NCI-H128 (cell line): ENCODE data around the gene SLC39A7.

Experiments
- DNase-seq: peaks from one replicate; lab custom pipeline; 2025; ENCODE audit not compliant: unreplicated experiment; lab: John Stamatoyannopoulos, UW

The SLC39A7 gene

DNA sequence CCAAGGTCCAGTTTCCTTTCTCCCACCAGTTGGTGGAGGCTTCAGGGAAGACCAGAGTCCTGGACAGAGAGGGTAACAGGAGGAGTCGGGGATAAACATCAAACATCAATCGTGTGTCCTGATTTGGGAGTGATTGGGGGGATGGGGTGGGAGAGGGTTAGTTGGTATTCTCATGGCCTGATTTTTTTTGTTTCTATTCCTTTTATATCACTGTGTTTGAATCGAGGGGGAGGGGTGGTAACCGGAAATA, 3.4 kb downstream of the SLC39A7 start:
- DNase-seq = no peak

DNA sequence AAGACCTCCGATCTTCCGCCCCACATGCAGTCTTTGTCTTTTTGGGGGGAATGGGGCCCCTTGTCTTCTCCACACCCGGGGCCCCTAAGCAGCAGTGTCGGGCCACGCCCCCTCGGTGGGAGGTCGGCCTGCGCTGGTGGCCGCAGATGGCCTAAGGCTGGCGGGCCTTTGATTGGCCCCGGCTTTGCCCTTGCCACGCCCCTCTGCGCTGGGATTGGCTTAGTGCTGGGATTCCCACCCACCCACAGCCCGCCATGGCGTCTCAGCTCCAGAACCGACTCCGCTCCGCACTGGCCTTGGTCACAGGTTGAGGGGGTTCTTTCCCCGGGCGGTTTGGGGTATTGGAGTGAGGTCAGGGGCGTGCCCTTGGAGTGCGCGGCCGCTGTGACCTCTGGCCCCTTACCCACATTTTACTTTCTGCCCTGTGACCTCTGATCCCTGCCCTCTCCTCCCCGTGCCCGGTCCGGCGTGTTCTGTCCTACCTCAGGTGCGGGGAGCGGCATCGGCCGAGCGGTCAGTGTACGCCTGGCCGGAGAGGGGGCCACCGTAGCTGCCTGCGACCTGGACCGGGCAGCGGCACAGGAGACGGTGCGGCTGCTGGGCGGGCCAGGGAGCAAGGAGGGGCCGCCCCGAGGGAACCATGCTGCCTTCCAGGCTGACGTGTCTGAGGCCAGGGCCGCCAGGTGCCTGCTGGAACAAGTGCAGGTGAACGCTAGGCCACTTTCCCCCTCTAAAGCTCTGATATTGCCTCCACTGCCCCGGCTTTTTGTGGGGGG, 3.9 kb downstream of the SLC39A7 start, which contains the start of gene HSD17B8:
HSD17B8 (plus strand) TSS at position 241 of the 776 bp plus-strand sequence; CDS start at position 255, 14 bp downstream.
- peak; percentile 64 for DNase-seq

DNA sequence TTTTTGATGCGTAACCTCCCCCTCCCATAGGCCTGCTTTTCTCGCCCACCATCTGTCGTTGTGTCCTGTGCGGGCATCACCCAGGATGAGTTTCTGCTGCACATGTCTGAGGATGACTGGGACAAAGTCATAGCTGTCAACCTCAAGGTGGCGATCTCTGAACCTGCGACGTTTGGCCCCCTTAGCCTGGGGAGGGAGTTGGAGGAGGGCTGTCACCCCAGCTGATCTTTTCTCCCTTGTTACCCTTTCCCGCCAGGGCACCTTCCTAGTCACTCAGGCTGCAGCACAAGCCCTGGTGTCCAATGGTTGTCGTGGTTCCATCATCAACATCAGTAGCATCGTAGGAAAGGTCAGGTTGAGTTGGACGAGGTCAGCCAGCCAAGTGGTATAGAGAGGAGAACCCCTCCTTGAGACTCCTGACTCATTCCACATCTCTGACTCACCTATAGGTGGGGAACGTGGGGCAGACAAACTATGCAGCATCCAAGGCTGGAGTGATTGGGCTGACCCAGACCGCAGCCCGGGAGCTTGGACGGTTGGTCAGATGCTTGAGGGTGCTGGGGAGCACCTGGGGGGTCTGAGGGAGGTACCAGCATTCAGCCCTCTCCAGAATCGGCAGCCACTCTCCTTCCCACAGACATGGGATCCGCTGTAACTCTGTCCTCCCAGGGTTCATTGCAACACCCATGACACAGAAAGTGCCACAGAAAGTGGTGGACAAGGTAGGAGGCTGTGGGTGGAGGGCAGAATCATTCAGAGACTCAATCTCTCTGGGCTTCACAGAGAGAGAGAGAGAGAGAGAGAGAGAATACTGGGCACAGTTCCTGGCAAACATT, 4.7 kb downstream of the SLC39A7 start:
- DNase-seq = no peak

DNA sequence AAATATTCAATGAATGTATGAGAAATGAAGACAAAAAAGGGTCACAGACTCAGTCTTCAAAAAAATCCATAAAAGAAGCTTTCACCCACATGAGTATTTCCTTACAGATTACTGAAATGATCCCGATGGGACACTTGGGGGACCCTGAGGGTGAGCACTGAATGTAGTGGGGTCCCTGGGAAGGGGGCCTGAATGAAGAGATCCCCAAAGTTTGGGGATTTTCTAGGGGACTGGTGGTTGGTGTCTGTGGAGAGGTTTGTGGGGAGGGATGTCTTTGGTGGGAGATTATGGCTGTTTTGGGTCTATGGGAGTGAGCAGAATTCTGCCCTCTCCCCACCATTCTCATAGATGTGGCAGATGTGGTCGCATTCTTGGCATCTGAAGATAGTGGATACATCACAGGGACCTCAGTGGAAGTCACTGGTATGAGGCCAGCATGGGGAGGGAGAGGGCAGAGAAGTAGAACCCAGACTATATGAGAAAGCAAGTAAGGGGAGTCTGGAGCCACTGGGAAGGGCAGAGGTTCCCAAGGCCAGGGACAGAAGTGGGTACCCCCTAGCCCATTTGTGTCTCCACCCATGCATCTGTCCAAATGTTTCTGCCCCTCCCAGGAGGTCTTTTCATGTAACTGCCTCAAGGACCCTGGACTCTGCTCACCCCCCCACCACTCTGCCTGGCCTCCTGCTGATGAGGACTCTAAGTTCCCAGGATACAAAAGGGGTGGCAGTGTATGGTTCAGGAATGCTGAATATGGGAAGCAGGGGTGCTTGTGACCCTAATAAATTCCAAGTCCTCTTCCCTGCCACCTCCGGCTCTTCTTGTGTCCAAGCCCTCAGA, 5.6 kb downstream of the SLC39A7 start:
- no peak for DNase-seq

DNA sequence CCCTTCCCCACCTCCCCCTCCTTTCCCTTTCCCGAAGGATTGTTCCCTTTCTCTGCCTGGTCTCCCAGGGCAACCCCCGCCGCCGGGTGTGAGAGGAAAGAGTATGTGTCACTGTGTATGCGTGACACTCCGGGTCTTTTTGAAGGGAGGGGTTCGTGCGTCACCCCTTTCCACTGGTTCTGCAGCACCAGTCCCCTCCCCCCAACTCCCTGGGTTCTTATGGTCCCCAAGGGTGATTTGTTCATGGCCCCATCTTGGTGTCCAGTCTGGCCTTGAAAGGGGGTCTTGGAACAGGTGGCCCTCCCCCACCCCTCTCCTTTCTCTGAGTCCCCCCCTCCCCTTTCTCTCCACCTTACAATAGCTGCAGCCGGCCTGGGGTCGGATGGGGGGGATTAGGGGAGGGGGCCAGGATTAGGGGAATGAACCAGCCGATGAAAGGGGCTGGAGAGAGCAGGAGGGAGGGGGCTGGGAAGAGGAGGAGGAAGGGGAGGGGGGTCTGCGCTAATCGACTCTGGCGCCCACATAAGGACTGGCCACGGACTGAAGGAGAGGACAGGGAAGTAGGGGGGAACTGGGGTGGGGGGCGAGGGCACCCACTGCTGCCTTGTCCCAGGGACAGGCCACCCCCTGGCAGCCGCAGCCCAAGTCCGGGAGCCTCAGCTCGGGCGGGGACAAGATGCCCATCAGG, 6.3 kb downstream of the SLC39A7 start:
- no peak for DNase-seq

DNA sequence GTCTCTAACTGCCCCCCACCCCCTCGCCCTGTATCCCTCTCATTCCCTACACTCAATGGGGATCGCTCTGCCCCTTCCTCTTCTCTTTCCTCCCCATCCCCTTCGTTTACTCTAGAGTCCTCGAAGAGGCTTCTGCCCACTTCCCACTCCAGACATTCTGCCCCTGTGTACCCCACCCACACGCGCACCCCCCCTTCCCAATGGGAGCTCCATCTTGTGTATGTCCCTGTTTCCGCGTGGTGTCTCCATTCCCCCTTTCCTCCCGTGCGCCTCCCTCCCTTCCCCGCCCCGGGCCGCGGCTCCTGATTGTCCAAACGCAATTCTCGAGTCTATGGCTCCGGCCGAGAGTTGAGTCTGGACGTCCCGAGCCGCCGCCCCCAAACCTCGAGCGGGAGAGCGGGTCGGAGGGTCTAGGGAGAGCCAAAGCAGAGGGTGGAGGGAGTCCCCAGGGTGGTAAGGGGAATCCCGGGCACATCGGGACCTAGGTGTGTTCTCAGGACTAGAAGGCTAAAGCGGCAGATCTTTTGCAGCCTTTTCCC, 7.0 kb downstream of the SLC39A7 start:
- DNase-seq = no peak

DNA sequence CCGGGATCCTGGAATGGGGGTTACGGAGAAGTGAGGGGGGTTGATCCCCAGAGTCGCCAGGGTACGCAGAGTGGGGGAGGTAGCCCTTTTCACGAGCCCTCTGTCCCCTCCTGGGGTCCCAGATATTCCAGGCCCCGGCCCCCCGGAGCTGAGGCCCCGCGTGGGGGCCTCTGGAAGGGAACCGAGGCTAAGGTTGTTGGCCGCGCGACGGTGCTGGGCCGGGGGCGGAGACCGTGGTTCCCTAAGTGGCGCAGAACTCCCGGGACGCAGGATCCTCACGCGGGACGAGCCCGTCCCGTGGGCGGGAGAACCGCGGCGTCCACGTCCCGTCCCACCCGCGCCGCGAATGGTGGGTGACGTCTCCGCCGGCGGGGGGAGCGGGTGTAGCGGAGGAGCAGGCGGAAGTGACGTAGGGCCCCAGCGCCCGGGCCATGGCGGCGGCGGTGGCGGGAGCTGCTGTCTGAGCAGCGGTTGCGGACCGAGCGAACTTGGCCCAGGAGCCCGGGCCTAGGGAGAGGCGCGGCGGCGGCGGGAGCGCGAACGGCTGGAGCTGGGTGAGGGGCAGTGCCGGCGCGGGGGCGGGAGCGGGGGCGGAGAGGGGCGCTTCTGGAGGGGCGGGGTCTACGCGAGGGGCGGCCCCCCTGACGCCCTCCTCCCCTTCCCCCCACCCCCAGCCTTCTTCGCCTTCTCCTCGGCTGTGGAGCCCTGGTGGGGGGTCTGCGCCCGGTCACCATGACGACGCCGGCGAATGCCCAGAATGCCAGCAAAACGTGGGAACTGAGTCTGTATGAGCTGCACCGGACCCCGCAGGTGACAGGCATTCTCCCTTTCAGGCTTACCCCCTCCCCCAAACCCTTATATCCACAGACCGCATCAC, 7.7 kb downstream of the SLC39A7 start, which contains the start of gene RING1:
RING1 (plus strand) TSS at position 410 of the 877 bp plus-strand sequence; CDS start at position 733, 323 bp downstream.
- DNase-seq = no peak

DNA sequence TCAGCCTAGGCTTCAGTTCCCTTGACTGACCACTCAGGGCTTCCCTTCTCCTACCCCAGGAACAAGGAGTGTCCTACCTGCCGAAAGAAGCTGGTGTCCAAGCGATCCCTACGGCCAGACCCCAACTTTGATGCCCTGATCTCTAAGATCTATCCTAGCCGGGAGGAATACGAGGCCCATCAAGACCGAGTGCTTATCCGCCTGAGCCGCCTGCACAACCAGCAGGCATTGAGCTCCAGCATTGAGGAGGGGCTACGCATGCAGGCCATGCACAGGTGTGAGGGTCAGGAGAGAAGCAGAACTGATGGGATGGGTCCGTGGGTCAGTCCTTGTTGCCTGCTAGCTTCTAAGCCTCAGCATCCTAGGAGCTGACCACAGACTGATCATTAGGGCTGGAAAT, 9.2 kb downstream of the SLC39A7 start:
- DNase-seq = no peak

DNA sequence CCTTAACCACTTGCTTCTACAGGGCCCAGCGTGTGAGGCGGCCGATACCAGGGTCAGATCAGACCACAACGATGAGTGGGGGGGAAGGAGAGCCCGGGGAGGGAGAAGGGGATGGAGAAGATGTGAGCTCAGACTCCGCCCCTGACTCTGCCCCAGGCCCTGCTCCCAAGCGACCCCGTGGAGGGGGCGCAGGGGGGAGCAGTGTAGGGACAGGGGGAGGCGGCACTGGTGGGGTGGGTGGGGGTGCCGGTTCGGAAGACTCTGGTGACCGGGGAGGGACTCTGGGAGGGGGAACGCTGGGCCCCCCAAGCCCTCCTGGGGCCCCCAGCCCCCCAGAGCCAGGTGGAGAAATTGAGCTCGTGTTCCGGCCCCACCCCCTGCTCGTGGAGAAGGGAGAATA, 10.5 kb downstream of the SLC39A7 start:
- DNase-seq = no peak

DNA sequence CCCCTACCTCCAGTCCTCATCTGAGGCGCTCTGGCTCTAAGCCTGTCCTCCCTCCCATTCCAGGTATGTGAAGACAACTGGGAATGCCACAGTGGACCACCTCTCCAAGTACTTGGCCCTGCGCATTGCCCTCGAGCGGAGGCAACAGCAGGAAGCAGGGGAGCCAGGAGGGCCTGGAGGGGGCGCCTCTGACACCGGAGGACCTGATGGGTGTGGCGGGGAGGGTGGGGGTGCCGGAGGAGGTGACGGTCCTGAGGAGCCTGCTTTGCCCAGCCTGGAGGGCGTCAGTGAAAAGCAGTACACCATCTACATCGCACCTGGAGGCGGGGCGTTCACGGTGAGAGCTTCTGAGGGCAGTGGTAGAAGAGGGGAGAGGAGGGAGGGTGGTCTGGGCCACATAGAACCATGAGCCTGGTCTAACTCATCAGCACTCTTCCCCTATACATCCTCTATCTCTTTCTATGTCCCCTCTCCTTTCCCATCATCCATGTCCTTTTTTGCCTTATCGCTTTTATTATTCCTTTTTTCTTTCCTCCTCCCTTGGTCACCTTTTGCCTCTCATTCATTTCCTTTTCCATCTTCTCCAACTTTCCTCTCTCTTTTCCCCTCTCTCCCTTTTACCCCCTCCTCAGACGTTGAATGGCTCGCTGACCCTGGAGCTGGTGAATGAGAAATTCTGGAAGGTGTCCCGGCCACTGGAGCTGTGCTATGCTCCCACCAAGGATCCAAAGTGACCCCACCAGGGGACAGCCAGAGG, 11.2 kb downstream of the SLC39A7 start:
- no peak for DNase-seq

DNA sequence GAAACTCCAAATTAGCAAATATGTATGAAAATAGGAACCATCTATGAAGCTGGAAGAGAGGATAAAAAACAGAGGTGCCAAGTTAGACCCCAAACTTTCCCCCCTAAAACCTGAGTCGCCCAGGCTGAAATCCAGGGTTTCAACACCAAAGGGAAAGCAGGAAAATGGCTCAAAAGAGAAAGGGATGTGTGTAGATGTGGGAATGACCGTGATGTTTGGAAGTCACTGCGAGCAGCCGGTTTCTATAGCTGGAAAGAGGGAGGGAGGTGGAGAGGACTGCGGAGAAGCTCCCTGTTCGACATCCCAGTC, 12.1 kb downstream of the SLC39A7 start:
- no peak for DNase-seq

DNA sequence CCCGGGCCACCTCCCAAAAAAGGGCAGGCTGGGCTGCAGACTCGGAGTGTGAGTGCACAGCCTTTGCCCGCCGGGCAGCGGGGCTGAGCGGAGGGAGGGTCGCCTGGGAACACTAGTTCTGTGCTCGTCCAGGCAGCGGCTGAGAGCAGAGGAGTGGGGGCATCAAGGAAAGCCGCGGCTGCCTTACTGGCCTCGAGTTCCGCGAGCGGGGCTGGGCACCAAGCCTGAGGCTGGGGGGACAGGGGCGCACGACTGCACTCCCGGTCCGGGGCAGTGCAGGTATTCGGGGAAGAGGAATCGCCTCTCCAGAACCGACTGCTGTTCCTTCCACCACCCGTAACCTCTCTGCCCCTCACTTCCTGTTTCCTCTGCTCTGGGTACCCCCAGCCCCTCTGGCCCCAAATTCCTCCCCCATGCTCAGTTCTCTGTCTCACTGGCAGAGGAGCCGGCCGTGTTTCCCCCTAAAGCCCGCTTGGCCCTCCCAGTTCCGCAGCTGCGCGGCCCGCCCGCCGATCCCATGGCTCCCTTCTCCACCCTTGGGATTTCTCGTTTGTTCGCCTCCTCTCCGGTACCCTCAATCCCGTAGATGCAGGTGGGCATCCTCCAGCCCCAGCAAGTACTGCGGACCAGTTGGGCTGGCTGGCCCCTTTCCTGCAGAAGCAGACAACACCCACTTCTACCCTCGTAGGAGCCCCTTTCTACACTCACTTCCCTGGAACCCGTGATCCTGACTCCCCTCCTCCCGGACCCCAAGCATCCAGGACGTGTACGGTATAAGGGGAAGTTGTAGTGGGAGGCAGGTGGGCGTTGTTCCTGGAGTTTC, 12.7 kb downstream of the SLC39A7 start:
- no peak for DNase-seq

DNA sequence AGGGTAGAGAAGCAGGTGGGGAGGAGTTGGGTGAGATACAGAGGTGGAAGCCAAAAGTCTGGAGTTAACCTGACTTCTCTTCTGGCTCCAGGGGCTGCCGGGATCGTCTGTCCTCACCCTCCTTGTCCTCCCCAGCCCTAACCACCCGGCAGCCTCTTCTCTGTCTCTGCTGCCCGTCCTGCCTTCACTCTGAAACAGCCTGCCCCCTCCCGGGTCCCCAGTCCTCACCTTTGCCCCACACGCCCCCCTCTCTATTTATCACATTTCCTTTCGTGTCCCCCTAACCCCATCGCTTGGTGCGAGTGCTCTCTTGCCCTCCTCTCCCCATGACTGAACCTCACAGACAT, 13.3 kb downstream of the SLC39A7 start:
- no peak for DNase-seq

DNA sequence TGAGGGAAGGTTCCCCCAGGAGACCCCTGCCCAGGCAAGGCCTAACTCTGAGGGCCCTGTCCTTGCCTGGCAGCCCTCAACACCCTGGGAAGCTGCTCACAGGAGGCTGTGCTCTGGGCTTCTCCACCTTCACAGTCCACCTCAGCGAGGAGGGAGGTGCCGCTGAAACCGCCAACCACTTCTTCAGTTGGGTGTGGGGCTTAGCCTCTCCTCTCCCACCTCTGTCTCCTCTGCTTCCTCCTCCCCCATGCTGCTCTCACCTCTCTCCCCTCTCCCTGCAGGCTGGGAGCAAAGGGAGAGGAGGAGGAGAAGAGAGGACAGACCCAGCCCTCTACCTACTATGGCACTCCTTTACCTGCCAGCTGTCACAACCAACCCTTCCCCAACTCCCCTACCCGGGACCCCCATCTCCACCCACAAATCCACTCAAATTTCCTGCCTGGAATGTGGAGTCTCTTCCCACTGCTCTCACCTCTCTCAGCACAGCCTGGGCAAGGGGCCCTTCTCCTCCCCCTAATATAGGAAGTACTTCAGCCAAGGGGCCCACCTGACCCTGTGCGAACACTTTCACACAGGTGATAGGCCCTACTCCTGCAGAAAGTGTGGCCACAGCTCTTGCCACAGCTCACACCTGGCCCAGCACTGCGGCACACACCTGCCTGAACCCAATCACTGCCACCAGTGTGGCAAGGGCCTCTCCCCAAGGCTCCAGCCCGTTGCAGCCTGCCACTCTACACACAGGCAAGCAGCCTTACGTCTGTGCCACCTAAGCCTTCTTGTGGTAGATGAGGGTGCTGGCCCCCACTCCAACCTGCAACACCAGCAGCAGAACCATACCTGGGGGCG, 14.8 kb downstream of the SLC39A7 start:
- DNase-seq = no peak

DNA sequence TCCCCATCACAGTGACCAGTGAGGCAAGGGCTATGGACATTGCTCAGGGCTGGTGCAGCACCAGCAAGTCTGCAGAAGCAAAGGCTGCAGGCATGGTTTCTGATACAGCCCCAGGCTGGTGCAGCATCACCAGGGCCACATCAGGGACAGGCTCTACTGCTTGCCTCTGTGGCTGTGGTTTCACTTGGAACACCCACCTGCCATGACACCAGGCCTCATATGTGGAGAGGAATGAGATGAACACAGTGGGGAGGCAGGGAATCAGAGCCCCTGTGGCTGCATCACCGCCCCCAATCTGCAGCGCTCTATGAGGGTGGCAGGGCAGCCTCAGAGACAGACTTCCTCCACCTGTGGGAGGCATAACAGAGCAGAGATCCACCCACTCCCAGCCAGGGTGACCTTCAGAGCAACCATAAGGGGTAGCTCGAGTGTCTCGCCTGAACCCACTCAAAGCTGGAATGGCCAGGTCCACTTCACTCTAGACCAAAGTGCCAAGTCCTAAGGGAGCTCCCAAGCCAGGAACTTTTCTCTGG, 15.5 kb downstream of the SLC39A7 start:
- no peak for DNase-seq

DNA sequence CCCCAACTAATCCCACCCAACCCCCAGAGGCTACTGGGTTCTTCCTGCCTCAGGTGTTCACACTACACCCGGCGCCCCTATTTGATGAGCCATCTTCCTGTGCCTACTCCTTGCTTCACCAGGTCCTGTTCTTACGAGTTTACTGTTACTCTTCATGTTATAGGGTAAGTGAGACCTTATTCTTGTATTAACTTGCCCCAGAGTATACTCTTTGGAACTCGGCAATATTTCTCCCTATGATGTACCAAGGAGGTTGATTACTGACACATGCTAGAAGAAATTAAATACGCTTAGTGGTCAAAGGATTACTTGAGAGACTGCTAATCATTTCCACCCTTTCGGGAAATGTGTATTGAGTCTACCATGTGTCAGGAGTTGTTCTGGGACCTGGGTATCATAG, 16.6 kb downstream of the SLC39A7 start:
- no peak for DNase-seq

DNA sequence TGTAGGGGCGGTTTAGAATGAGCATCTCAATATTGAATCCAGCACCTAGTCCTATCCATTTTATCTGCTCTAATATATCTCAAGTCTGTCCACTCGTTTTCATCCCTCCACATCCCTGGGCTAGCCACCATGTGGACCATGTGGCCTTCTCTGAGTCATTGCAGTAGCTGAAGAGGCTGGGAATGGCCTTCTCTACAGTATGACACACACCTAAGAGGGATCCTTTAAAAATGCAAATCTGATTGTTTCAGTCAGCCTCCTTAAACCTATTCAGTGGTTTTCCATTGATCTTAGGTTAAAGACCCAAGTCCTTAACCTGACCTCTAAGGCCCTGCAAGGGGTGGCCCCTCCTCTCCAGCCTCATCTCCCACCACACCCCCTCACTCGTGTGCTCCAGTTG, 17.0 kb downstream of the SLC39A7 start:
- DNase-seq = no peak
